MM.1S (cell line): ENCODE data around the gene NELL1.

Experiments
- DNase-seq: peaks from one replicate; pipeline ENCODE4 v3.0.0-alpha.2; 2015
- H2AFZ ChIP-seq: fragments of 300-600 bp; sonication (generic); 2 replicates; pipeline ENCODE4 v1.6.0; 2016; ENCODE audit warnings: antibody characterized with exemption, low read length
- H3F3A ChIP-seq: fragments of 300-600 bp; sonication (generic); 2 replicates; pipeline ENCODE4 v1.6.1; 2016; ENCODE audit warnings: mild to moderate bottlenecking, antibody characterized with exemption, low read length, moderate library complexity, mixed read lengths; ENCODE audit not compliant: insufficient read depth
- H3K27ac ChIP-seq: fragments of 300-600 bp; sonication (generic); 2 replicates; pipeline ENCODE4 v1.5.1; 2016; ENCODE audit warnings: mild to moderate bottlenecking, low read length
- H3K27me3 ChIP-seq: fragments of 300-600 bp; sonication (generic); replicated peaks from 2 replicates; pipeline ENCODE4 v1.6.0; 2016; ENCODE audit warnings: low read length; ENCODE audit not compliant: insufficient read depth
- H3K36me3 ChIP-seq: fragments of 300-600 bp; sonication (generic); replicated peaks from 2 replicates; pipeline ENCODE4 v1.6.1; 2016; ENCODE audit warnings: mild to moderate bottlenecking, low read length, mixed read lengths; ENCODE audit not compliant: insufficient read depth
- H3K4me1 ChIP-seq: fragments of 300-600 bp; sonication (generic); 2 replicates; pipeline ENCODE4 v1.6.1; 2016; ENCODE audit warnings: low read length, mixed read lengths
- H3K4me2 ChIP-seq: fragments of 300-600 bp; sonication (generic); 2 replicates; pipeline ENCODE4 v1.6.0; 2016; ENCODE audit warnings: low read depth, low read length
- H3K4me3 ChIP-seq: fragments of 300-600 bp; sonication (generic); 2 replicates; pipeline ENCODE4 v1.5.1; 2016; ENCODE audit warnings: low read length, mixed read lengths
- H3K79me2 ChIP-seq: fragments of 300-600 bp; sonication (generic); 2 replicates; pipeline ENCODE4 v1.6.1; 2016; ENCODE audit warnings: mixed run types, low read length, mixed read lengths
- H3K9ac ChIP-seq: fragments of 300-600 bp; sonication (generic); 2 replicates; pipeline ENCODE4 v1.6.1; 2016; ENCODE audit warnings: low read length, mixed read lengths
- H3K9me2 ChIP-seq: fragments of 300-600 bp; sonication (generic); replicated peaks from 2 replicates; pipeline ENCODE4 v1.6.1; 2016; ENCODE audit warnings: mild to moderate bottlenecking, low read length, mixed read lengths; ENCODE audit not compliant: insufficient read depth
- H3K9me3 ChIP-seq: fragments of 300-600 bp; sonication (generic); replicated peaks from 2 replicates; pipeline ENCODE4 v1.6.1; 2016; ENCODE audit warnings: mild to moderate bottlenecking, low read length, mixed read lengths; ENCODE audit not compliant: insufficient read depth
- H4K20me1 ChIP-seq: fragments of 300-600 bp; sonication (generic); 2 replicates; pipeline ENCODE4 v1.6.1; 2016; ENCODE audit warnings: mild to moderate bottlenecking, low read length, moderate library complexity, mixed read lengths; ENCODE audit not compliant: insufficient read depth
- EZH2 ChIP-seq: fragments of 300-600 bp; sonication (generic); optimal IDR thresholded peaks from 2 replicates; pipeline ENCODE3; 2017; ENCODE audit warnings: low read depth, mild to moderate bottlenecking, antibody characterized with exemption, low read length, mixed read lengths
- EZH2phosphoT487 ChIP-seq: fragments of 300-600 bp; sonication (generic); IDR thresholded peaks from 2 replicates; pipeline ENCODE4 v1.6.1; 2018; ENCODE audit warnings: antibody characterized with exemption, low read length
- TF ChIP-seq, protein P1 (sequence below): fragments of 300-600 bp; sonication (generic); IDR thresholded peaks from 2 replicates; pipeline ENCODE4 v1.5.1; 2016; ENCODE audit warnings: antibody characterized with exemption, low read length, mixed read lengths

Gene NELL1

DNA sequence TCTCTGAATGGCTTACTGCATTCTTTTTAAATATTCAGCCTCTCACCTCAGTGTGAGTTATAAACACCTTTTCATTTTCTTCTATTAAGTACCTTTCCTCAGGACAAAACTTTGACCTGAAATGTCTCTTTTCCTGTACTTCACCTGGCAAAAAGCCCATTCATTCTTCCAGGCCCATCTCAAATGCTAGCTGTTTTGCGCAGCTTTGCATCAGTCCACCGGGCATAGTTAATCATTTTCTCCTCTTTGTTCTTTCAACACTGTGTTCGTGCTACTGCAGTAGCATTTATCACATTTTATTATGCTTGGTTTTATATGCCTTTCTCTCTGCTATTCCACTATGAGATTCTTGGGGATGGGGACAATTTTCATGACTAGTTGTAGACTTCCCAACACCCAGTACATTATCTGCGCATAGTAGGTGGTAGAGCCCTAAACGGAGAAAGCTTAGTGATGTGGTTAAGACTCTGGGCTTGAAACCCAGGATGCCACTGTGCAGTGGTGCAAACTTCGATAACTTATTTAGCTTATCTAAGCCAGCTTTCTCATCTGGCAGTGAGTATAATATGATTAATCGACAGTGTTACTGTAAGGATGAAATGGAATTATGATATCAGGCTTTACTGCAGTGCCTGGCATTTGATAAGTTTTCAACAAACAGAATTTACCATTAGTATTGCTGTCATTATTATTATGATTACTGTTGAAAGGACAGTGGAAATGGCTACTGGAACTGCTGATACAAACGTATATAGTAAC, 695.7 kb downstream of the NELL1 start:
- no peaks in the 10 kb centered on the region for H3K27me3 ChIP-seq
- DNase-seq, result no peak
- no peaks in the 10 kb centered on the region for H3K79me2 ChIP-seq
- no peak overlapping the region for H2AFZ ChIP-seq
- H3K9me3 ChIP-seq, result no peaks in the 10 kb centered on the region
- no peaks in the 10 kb centered on the region for H4K20me1 ChIP-seq
- H3K9ac ChIP-seq, result no peak overlapping the region
- H3K4me1 ChIP-seq, result no peaks in the 10 kb centered on the region
- H3K27ac ChIP-seq, result no peak overlapping the region
- no peaks in the 10 kb centered on the region for H3F3A ChIP-seq
- TF ChIP-seq EZH2phosphoT487, result no peak
- TF ChIP-seq EZH2, result no peak
- TF ChIP-seq, protein P1, sequence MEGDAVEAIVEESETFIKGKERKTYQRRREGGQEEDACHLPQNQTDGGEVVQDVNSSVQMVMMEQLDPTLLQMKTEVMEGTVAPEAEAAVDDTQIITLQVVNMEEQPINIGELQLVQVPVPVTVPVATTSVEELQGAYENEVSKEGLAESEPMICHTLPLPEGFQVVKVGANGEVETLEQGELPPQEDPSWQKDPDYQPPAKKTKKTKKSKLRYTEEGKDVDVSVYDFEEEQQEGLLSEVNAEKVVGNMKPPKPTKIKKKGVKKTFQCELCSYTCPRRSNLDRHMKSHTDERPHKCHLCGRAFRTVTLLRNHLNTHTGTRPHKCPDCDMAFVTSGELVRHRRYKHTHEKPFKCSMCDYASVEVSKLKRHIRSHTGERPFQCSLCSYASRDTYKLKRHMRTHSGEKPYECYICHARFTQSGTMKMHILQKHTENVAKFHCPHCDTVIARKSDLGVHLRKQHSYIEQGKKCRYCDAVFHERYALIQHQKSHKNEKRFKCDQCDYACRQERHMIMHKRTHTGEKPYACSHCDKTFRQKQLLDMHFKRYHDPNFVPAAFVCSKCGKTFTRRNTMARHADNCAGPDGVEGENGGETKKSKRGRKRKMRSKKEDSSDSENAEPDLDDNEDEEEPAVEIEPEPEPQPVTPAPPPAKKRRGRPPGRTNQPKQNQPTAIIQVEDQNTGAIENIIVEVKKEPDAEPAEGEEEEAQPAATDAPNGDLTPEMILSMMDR, result no peak
- H3K9me2 ChIP-seq, result no peaks in the 10 kb centered on the region
- H3K36me3 ChIP-seq, result no peaks in the 10 kb centered on the region
- H3K4me3 ChIP-seq, result no peak overlapping the region
- H3K4me2 ChIP-seq, result no peak overlapping the region

DNA sequence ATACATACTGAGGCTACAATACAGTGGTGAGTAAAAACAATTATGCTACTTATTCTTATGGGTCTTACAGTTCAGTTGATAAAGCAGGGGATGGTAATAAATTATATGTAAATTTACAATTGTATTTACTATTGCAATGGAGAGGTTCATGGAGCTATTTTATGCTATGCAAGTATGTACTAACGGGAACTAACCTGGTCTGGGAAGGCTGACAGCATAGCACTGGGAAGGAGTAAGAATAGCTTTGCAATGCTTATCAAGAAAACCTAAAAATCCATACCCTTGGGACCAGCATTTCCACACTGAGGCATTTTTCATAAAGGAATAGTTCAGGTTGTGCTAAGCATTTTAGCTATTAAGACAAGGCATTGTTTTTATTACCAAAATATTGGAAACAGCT, 700.6 kb downstream of the NELL1 start:
- Histone ChIP-seq H3K36me3 (no peaks in the 10 kb centered on the region), H3K79me2 (no peaks in the 10 kb centered on the region), H2AFZ (no peak overlapping the region), H3K9me3 (no peaks in the 10 kb centered on the region), H3K27me3 (no peaks in the 10 kb centered on the region), H3K27ac (no peak overlapping the region), H3K9me2 (no peaks in the 10 kb centered on the region), H3K4me1 (no peaks in the 10 kb centered on the region), H3K4me2 (no peak overlapping the region), H3K9ac (no peak overlapping the region), H3K4me3 (no peak overlapping the region), H3F3A (no peaks in the 10 kb centered on the region), H4K20me1 (no peaks in the 10 kb centered on the region)
- DNase-seq, result no peak
- no peak for TF ChIP-seq EZH2phosphoT487
- no peak for TF ChIP-seq EZH2
- TF ChIP-seq, protein P1, result no peak

DNA sequence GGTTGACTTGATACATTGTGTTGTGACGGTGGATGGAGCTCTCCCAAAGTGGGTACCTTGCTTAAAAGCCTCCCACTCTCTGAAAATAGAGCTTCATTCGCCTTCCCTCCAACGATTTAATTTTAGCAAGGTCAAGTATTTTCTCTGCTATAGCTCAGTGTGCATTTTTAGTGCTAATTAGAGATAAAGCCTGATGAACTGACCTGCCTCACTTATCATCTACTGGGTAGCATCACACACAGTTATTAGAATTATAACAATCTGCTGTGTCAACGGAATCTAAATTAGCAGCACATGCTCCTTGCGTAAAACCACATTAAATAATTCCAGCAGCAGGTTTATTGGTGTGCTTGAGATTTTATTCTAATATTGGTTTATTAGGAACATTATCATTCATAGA, 701.7 kb downstream of the NELL1 start:
- Histone ChIP-seq H3K4me3 (no peak overlapping the region), H3K27ac (no peak overlapping the region), H3K9me3 (no peaks in the 10 kb centered on the region), H3K27me3 (no peaks in the 10 kb centered on the region), H2AFZ (no peak overlapping the region), H3K4me1 (no peaks in the 10 kb centered on the region), H3K4me2 (no peak overlapping the region), H3K9ac (no peak overlapping the region), H4K20me1 (no peaks in the 10 kb centered on the region), H3F3A (no peaks in the 10 kb centered on the region), H3K79me2 (no peaks in the 10 kb centered on the region), H3K9me2 (no peaks in the 10 kb centered on the region), H3K36me3 (no peaks in the 10 kb centered on the region)
- DNase-seq, result no peak
- TF ChIP-seq EZH2, result no peak
- TF ChIP-seq, protein P1, result no peak
- TF ChIP-seq EZH2phosphoT487, result no peak
